PC-9 (cell line): ENCODE measurements around the gene CEP63. TPM values are rescaled to one million over a fixed set of nuclear protein-coding genes. Genes with fewer than 3 reads are reported as not detected.

Experiments used
- BruUV-seq: library from RNA; stranded (reverse); fragments of 400-500 nt; replicated peaks from 2 replicates; lab custom pipeline; 2021; lab: Mats Ljungman, UMichigan
- CTCF ChIA-PET: fragments of 300-600 bp; sonication (Branson Sonifier 250); formaldehyde crosslinking; loops from one replicate; lab custom pipeline; 2022; ENCODE audit warnings: antibody characterized with exemption; lab: Charles Lee
- POLR2A ChIA-PET: fragments of 300-600 bp; sonication (Branson Sonifier 250); formaldehyde crosslinking; loops from one replicate; lab custom pipeline; 2022; ENCODE audit warnings: antibody characterized with exemption; ENCODE audit not compliant: unreplicated experiment; lab: Charles Lee
- DNase-seq, 2 experiments: peaks; one replicate each; pipeline versions ENCODE4 v3.0.0 to v3.0.0-alpha.2; 2015 to 2022; ENCODE audit warnings: mixed read lengths in 1 of 2
- H2AFZ ChIP-seq: fragments of 200-600 bp; sonication (generic); 2 replicates; pipeline ENCODE4 v1.8.1; 2017; ENCODE audit warnings: antibody characterized with exemption
- H3F3A ChIP-seq: fragments of 200-600 bp; sonication (generic); 2 replicates; pipeline ENCODE4 v1.8.1; 2017; ENCODE audit warnings: antibody characterized with exemption, mild to moderate bottlenecking, low read depth; ENCODE audit not compliant: insufficient read depth
- H3K27ac ChIP-seq: fragments of 200-600 bp; sonication (generic); 2 replicates; pipeline ENCODE4 v1.6.1; 2016; ENCODE audit warnings: mixed run types
- H3K27me3 ChIP-seq: fragments of 200-600 bp; sonication (generic); 2 replicates; pipeline ENCODE4 v1.6.1; 2016; ENCODE audit warnings: low read depth, mixed run types; ENCODE audit not compliant: insufficient read depth
- H3K36me3 ChIP-seq: fragments of 200-600 bp; sonication (generic); 2 replicates; pipeline ENCODE4 v1.6.1; 2016; ENCODE audit warnings: low read depth, mixed run types
- H3K4me1 ChIP-seq: fragments of 200-600 bp; sonication (generic); replicated peaks from 2 replicates; pipeline ENCODE4 v1.6.1; 2016; ENCODE audit warnings: mixed run types; ENCODE audit not compliant: insufficient read depth
- H3K4me2 ChIP-seq: fragments of 200-600 bp; sonication (generic); 2 replicates; pipeline ENCODE4 v1.6.1; 2017; ENCODE audit warnings: mixed run types
- H3K4me3 ChIP-seq: fragments of 200-600 bp; sonication (generic); 2 replicates; pipeline ENCODE4 v1.6.1; 2016; ENCODE audit warnings: mixed run types
- H3K79me2 ChIP-seq: fragments of 200-600 bp; sonication (generic); 2 replicates; pipeline ENCODE4 v1.6.1; 2017; ENCODE audit warnings: low read depth, mixed run types
- H3K9me2 ChIP-seq: fragments of 200-600 bp; sonication (generic); 2 replicates; pipeline ENCODE4 v1.8.1; 2017; ENCODE audit warnings: mild to moderate bottlenecking; ENCODE audit not compliant: insufficient read depth
- H3K9me3 ChIP-seq: fragments of 200-600 bp; sonication (generic); 2 replicates; pipeline ENCODE4 v1.8.1; 2016; ENCODE audit warnings: low read depth; ENCODE audit not compliant: insufficient read depth
- H4K20me1 ChIP-seq: fragments of 200-600 bp; sonication (generic); 2 replicates; pipeline ENCODE4 v1.8.1; 2017; ENCODE audit not compliant: insufficient read depth
- EZH2 ChIP-seq: fragments of 200-600 bp; sonication (generic); IDR thresholded peaks from 2 replicates; pipeline ENCODE4 v1.8.0; 2017; ENCODE audit warnings: antibody characterized with exemption, low read depth
- intact Hi-C: fragments of 100-400 bp; cut with micrococcal nuclease; formaldehyde crosslinking; loops from one replicate; pipeline ENCODE4 v1.10.0; 2022; ENCODE audit not compliant: unreplicated experiment
- total RNA-seq: library from RNA; stranded (reverse); gene quantifications from 2 replicates; pipeline ENCODE4 v1.2.3, GENCODE V29; 2021
- TF ChIP-seq, protein P1 (sequence below): fragments of 200-600 bp; sonication (generic); conservative IDR thresholded peaks from 2 replicates; pipeline ENCODE4 v1.6.1; 2017; ENCODE audit warnings: mixed run types, antibody characterized with exemption, mild to moderate bottlenecking, moderate library complexity

CEP63 gene
- total RNA-seq, 1 experiment from 2014 or later: 31.5 TPM

DNA sequence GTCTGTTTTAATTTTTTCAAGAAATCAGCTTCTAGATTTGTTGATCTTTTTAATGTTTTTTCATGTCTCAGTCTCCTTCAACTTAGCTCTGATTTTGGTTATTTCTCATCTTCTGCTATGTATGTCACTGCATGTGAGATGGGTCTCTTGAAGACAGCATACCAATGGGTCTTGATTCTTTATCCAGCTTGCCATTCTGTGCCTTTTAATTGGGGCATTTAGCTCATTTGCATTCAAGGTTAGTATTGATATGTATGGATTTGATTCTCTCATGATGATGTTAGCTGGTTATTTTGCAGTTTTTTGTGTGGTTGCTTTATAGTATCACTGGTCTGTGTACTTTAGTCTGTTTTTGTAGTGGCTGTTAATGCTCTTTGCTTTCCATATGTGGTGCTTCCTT lies 39.4 kb downstream of the CEP63 start:
- Histone ChIP-seq H4K20me1 (no peaks in the 10 kb centered on the region), H3K9me2 (no peaks in the 10 kb centered on the region), H2AFZ (no peak overlapping the region), H3K9me3 (peaks cover 11% of the 10 kb centered on the region), H3K27ac (no peak overlapping the region), H3K4me3 (no peak overlapping the region), H3K4me2 (no peak overlapping the region), H3K36me3 (no peaks in the 10 kb centered on the region), H3F3A (no peaks in the 10 kb centered on the region), H3K27me3 (no peaks in the 10 kb centered on the region), H3K79me2 (peaks cover 3% of the 10 kb centered on the region; the same call in 1 of the 2 replicates), H3K4me1 (no peaks in the 10 kb centered on the region)
- DNase-seq: no peak
- BruUV-seq: no TSS peak
- CTCF ChIA-PET: no interaction called here
- intact Hi-C loops: no loop called here
- no peak for TF ChIP-seq EZH2
- TF ChIP-seq, protein P1, sequence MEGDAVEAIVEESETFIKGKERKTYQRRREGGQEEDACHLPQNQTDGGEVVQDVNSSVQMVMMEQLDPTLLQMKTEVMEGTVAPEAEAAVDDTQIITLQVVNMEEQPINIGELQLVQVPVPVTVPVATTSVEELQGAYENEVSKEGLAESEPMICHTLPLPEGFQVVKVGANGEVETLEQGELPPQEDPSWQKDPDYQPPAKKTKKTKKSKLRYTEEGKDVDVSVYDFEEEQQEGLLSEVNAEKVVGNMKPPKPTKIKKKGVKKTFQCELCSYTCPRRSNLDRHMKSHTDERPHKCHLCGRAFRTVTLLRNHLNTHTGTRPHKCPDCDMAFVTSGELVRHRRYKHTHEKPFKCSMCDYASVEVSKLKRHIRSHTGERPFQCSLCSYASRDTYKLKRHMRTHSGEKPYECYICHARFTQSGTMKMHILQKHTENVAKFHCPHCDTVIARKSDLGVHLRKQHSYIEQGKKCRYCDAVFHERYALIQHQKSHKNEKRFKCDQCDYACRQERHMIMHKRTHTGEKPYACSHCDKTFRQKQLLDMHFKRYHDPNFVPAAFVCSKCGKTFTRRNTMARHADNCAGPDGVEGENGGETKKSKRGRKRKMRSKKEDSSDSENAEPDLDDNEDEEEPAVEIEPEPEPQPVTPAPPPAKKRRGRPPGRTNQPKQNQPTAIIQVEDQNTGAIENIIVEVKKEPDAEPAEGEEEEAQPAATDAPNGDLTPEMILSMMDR: no peak
- POLR2A ChIA-PET: interaction anchor here (0.6 kb wide), 1 partner anchor 143 kb away, joined by 4 read pairs; no protein-coding TSS in a partner anchor

DNA sequence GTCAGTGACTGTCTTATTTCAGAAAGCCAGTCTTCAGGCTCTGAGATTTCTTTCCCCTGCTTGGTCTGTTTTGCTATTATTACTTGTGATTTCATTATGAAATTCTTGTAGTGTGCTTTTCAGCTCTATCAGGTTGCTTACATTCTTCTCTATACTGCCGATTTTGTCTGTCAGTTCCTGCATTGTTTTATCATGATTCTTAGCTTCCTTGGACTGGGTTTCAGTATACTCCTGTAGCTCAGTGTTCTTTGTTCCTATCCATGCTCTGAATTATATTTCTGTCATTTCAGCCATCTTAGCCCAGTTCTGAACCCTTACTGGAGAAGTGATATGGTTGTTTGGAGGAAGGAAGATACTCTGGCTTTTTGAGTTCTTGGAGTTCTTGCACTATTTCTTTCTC lies 40.5 kb downstream of the CEP63 start:
- Histone ChIP-seq H3K4me3 (no peak overlapping the region), H3K27ac (no peak overlapping the region), H3K4me1 (no peaks in the 10 kb centered on the region), H2AFZ (no peak overlapping the region), H3F3A (no peaks in the 10 kb centered on the region), H3K79me2 (peaks cover 3% of the 10 kb centered on the region; the same call in 1 of the 2 replicates), H3K9me2 (no peaks in the 10 kb centered on the region), H3K4me2 (no peak overlapping the region), H3K27me3 (no peaks in the 10 kb centered on the region), H3K9me3 (peaks cover 11% of the 10 kb centered on the region), H4K20me1 (0 out of 2 replicates have a peak, but pooled peaks cover 3% of the 10 kb centered on the region), H3K36me3 (no peaks in the 10 kb centered on the region)
- TF ChIP-seq EZH2: no peak
- TF ChIP-seq, protein P1: no peak
- ChIA-PET CTCF (no interaction called here), POLR2A (no interaction called here)
- BruUV-seq: no TSS peak
- intact Hi-C loops: no loop called here
- no peak for DNase-seq

DNA sequence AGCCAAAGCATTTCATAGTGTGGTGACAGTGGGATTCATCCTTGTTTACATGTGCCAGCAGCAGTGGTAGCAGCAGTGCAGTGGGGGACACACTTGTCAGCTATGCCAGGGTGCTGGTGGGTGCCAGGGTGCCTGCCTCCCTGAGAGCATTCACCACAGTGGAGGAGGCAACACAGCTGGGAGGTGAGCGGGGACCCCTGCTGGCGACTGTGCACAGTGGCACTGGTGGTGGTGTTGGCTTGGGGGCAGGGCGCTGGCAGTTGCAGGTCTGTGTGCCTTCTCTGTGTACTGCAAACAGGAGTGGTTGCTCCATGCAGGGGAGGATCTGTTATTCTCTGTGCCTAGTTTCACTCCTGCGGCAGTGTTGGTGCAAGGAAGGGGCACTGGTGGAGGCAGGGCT lies 41.2 kb downstream of the CEP63 start:
- Histone ChIP-seq H3K9me3 (peaks cover 11% of the 10 kb centered on the region), H3K4me2 (no peak overlapping the region), H4K20me1 (0 out of 2 replicates have a peak, but pooled peaks cover 3% of the 10 kb centered on the region), H3K27me3 (no peaks in the 10 kb centered on the region), H2AFZ (no peak overlapping the region), H3K27ac (no peak overlapping the region), H3F3A (no peaks in the 10 kb centered on the region), H3K4me3 (no peak overlapping the region), H3K4me1 (no peaks in the 10 kb centered on the region), H3K36me3 (no peaks in the 10 kb centered on the region), H3K79me2 (peaks cover 3% of the 10 kb centered on the region; the same call in 1 of the 2 replicates), H3K9me2 (no peaks in the 10 kb centered on the region)
- intact Hi-C loops: no loop called here
- TF ChIP-seq, protein P1: peak; percentile 34; the same call in 1 of the 2 replicates
- no peak for TF ChIP-seq EZH2
- BruUV-seq: no TSS peak
- CTCF ChIA-PET: no interaction called here
- no peak for DNase-seq
- POLR2A ChIA-PET: no interaction called here
